Osteoblast (primary cell): ENCODE results near the gene DYNC1H1. TPM values are rescaled to one million over a fixed set of nuclear protein-coding genes. Genes with fewer than 3 reads are reported as not detected.
"Not testable (repeated sequence)": the region's sequence is repeated elsewhere in the genome, so short reads cannot be mapped to it uniquely, and the experiment has no call there.

Experiments
- DNase-seq: peaks from one replicate; pipeline ENCODE4 v3.0.0; 2011; ENCODE audit warnings: low spot score, mixed read lengths; ENCODE audit not compliant: insufficient read length; ENCODE audit errors: missing footprints
- H2AFZ ChIP-seq: 2 replicates; pipeline ENCODE4 v1.6.0; 2011; ENCODE audit warnings: mild to moderate bottlenecking, low read length
- H3K27ac ChIP-seq: 2 replicates; pipeline ENCODE4 v1.5.1; 2011; ENCODE audit warnings: mild to moderate bottlenecking, low read depth, low read length, moderate library complexity
- H3K27me3 ChIP-seq: 2 replicates; pipeline ENCODE4 v1.6.0; 2012; ENCODE audit warnings: mild to moderate bottlenecking, control low read depth, inconsistent platforms, low read length, moderate library complexity; ENCODE audit not compliant: insufficient read depth
- H3K36me3 ChIP-seq: 2 replicates; pipeline ENCODE4 v1.5.1; 2011; ENCODE audit warnings: mild to moderate bottlenecking, low read length, control low read depth, moderate library complexity; ENCODE audit not compliant: insufficient read depth
- H3K4me1 ChIP-seq: 2 replicates; pipeline ENCODE4 v1.5.1; 2011; ENCODE audit warnings: mild to moderate bottlenecking, low read length, control low read depth, moderate library complexity; ENCODE audit not compliant: insufficient read depth
- H3K4me2 ChIP-seq: 2 replicates; pipeline ENCODE4 v1.6.0; 2011; ENCODE audit warnings: mild to moderate bottlenecking, low read length; ENCODE audit not compliant: insufficient read depth
- H3K4me3 ChIP-seq: fragments of 200-600 bp; sonication (generic); 3 replicates; pipeline ENCODE4 v1.5.1; 2012; ENCODE audit warnings: mild to moderate bottlenecking, low read length, inconsistent platforms; ENCODE audit not compliant: insufficient read depth
- H3K79me2 ChIP-seq: 2 replicates; pipeline ENCODE4 v1.6.0; 2012; ENCODE audit warnings: mild to moderate bottlenecking, low read length, control low read depth, inconsistent platforms; ENCODE audit not compliant: insufficient read depth
- H3K9me3 ChIP-seq: 2 replicates; pipeline ENCODE4 v1.5.1; 2011; ENCODE audit warnings: low read depth, low read length, control low read depth
- H4K20me1 ChIP-seq: 2 replicates; pipeline ENCODE4 v1.6.0; 2012; ENCODE audit warnings: mild to moderate bottlenecking, low read length, control low read depth; ENCODE audit not compliant: insufficient read depth
- CTCF ChIP-seq: IDR thresholded peaks from 2 replicates; pipeline ENCODE4 v1.5.1; 2011; ENCODE audit warnings: mild to moderate bottlenecking, low read depth, low read length, moderate library complexity; ENCODE audit errors: extremely low read depth
- total RNA-seq: library from RNA; depleted of rRNA; stranded (reverse); fragments of >200 nt; gene quantifications from 2 replicates; pipeline ENCODE4 v1.2.3, GENCODE V29; 2012

Gene DYNC1H1
- total RNA-seq, 1 donor = 340 TPM

- Histone ChIP-seq H4K20me1 (peaks cover 15% of the 10 kb centered on the region), H3K4me2 (peak overlapping the region; percentile 82)
These were observed 3.8 kb downstream of the DYNC1H1 start for GRCh38 chr14:101968186-101968585.

GRCh38 chr14:101969481-101969880, 5.1 kb downstream of the DYNC1H1 start:
- peaks cover 90% of the 10 kb centered on the region for H3K79me2 ChIP-seq

More at GRCh38 chr14:101968186-101968585, 3.8 kb downstream of the DYNC1H1 start:
- Histone ChIP-seq H3K79me2 (peaks cover 81% of the 10 kb centered on the region), H3K36me3 (peaks cover 26% of the 10 kb centered on the region), H3K9me3 (no peaks in the 10 kb centered on the region), H3K4me1 (peaks cover 42% of the 10 kb centered on the region), H2AFZ (no peak overlapping the region), H3K4me3 (no peak overlapping the region), H3K27ac (peak overlapping the region; percentile 92), H3K27me3 (no peaks in the 10 kb centered on the region)
- TF ChIP-seq CTCF = no peak
- DNase-seq = no peak

GRCh38 chr14:101970830-101971400, 6.5 kb downstream of the DYNC1H1 start:
- Histone ChIP-seq H3K27ac (peak overlapping the region; percentile 94), H3K4me2 (peak overlapping the region; percentile 66)

More at GRCh38 chr14:101969481-101969880, 5.1 kb downstream of the DYNC1H1 start:
- peak overlapping the region; percentile 41 for H3K27ac ChIP-seq
- H3K36me3 ChIP-seq = peaks cover 26% of the 10 kb centered on the region
- H3K4me1 ChIP-seq = peaks cover 42% of the 10 kb centered on the region
- no peak overlapping the region for H2AFZ ChIP-seq
- no peaks in the 10 kb centered on the region for H3K27me3 ChIP-seq
- no peaks in the 10 kb centered on the region for H3K9me3 ChIP-seq
- H3K4me3 ChIP-seq = no peak overlapping the region
- H4K20me1 ChIP-seq = peaks cover 15% of the 10 kb centered on the region
- no peak overlapping the region for H3K4me2 ChIP-seq
- no peak for TF ChIP-seq CTCF
- no peak for DNase-seq

GRCh38 chr14:101971458-101971857, 7.1 kb downstream of the DYNC1H1 start:
- not testable (repeated sequence) for H3K4me3 ChIP-seq, H3K9me3 ChIP-seq, H2AFZ ChIP-seq, H3K27me3 ChIP-seq
- H3K27ac ChIP-seq = peak overlapping the region; percentile 94
- DNase-seq = peak; percentile 37
- H3K4me2 ChIP-seq = peak overlapping the region; percentile 66
- H3K36me3 ChIP-seq = peaks cover 33% of the 10 kb centered on the region
- H3K79me2 ChIP-seq = peaks cover 89% of the 10 kb centered on the region
- peaks cover 42% of the 10 kb centered on the region for H3K4me1 ChIP-seq
- peaks cover 13% of the 10 kb centered on the region for H4K20me1 ChIP-seq

More at GRCh38 chr14:101970830-101971400, 6.5 kb downstream of the DYNC1H1 start:
- no peaks in the 10 kb centered on the region for H3K9me3 ChIP-seq
- DNase-seq = peak; percentile 50
- H3K36me3 ChIP-seq = peaks cover 32% of the 10 kb centered on the region
- H4K20me1 ChIP-seq = peaks cover 14% of the 10 kb centered on the region
- peaks cover 42% of the 10 kb centered on the region for H3K4me1 ChIP-seq
- H2AFZ ChIP-seq = no peak overlapping the region
- TF ChIP-seq CTCF = no peak
- H3K4me3 ChIP-seq = no peak overlapping the region
- H3K27me3 ChIP-seq = no peaks in the 10 kb centered on the region
- H3K79me2 ChIP-seq = peaks cover 89% of the 10 kb centered on the region
